GM23338 (cell line): ENCODE results near the gene UVSSA. TPM values are rescaled to one million over a fixed set of nuclear protein-coding genes. Genes with fewer than 3 reads are reported as not detected.

Experiments
- POLR2AphosphoS5 ChIP-seq: IDR thresholded peaks from 2 replicates; pipeline ENCODE4 v1.6.1; 2016; ENCODE audit warnings: antibody characterized with exemption, low read depth
- STAT1 ChIP-seq: IDR thresholded peaks from one replicate; pipeline ENCODE4 v1.6.1; 2016; ENCODE audit warnings: antibody characterized with exemption; ENCODE audit not compliant: unreplicated experiment
- polyA plus RNA-seq: library from polyadenylated mRNA; unstranded; fragments of >200 nt; fragmentation: Nextera tagmentation; extraction: Ambion mirVana; gene quantifications from 2 replicates; pipeline ENCODE4 v1.2.1, GENCODE V29; 2016
- total RNA-seq: library from RNA; depleted of rRNA; stranded (reverse); fragments of >200 nt; shearing (Covaris generic); gene quantifications from 2 replicates; pipeline ENCODE4 v1.2.3, GENCODE V29; 2014
- TF ChIP-seq, protein P1 (sequence below): fragments of 250-450 bp; sonication (Bioruptor Pico); IDR thresholded peaks from 2 replicates; pipeline ENCODE4 v1.5.0; 2020; ENCODE audit warnings: mild to moderate bottlenecking, moderate library complexity
- TF ChIP-seq, protein P2 (sequence below): IDR thresholded peaks from one replicate; pipeline ENCODE4 v1.6.1; 2018; ENCODE audit warnings: antibody characterized with exemption; ENCODE audit not compliant: unreplicated experiment

The UVSSA gene
- total and polyA plus RNA-seq, 2 experiments from 2014 or later = 6.5 to 27.7 TPM

- TF ChIP-seq, protein P1, sequence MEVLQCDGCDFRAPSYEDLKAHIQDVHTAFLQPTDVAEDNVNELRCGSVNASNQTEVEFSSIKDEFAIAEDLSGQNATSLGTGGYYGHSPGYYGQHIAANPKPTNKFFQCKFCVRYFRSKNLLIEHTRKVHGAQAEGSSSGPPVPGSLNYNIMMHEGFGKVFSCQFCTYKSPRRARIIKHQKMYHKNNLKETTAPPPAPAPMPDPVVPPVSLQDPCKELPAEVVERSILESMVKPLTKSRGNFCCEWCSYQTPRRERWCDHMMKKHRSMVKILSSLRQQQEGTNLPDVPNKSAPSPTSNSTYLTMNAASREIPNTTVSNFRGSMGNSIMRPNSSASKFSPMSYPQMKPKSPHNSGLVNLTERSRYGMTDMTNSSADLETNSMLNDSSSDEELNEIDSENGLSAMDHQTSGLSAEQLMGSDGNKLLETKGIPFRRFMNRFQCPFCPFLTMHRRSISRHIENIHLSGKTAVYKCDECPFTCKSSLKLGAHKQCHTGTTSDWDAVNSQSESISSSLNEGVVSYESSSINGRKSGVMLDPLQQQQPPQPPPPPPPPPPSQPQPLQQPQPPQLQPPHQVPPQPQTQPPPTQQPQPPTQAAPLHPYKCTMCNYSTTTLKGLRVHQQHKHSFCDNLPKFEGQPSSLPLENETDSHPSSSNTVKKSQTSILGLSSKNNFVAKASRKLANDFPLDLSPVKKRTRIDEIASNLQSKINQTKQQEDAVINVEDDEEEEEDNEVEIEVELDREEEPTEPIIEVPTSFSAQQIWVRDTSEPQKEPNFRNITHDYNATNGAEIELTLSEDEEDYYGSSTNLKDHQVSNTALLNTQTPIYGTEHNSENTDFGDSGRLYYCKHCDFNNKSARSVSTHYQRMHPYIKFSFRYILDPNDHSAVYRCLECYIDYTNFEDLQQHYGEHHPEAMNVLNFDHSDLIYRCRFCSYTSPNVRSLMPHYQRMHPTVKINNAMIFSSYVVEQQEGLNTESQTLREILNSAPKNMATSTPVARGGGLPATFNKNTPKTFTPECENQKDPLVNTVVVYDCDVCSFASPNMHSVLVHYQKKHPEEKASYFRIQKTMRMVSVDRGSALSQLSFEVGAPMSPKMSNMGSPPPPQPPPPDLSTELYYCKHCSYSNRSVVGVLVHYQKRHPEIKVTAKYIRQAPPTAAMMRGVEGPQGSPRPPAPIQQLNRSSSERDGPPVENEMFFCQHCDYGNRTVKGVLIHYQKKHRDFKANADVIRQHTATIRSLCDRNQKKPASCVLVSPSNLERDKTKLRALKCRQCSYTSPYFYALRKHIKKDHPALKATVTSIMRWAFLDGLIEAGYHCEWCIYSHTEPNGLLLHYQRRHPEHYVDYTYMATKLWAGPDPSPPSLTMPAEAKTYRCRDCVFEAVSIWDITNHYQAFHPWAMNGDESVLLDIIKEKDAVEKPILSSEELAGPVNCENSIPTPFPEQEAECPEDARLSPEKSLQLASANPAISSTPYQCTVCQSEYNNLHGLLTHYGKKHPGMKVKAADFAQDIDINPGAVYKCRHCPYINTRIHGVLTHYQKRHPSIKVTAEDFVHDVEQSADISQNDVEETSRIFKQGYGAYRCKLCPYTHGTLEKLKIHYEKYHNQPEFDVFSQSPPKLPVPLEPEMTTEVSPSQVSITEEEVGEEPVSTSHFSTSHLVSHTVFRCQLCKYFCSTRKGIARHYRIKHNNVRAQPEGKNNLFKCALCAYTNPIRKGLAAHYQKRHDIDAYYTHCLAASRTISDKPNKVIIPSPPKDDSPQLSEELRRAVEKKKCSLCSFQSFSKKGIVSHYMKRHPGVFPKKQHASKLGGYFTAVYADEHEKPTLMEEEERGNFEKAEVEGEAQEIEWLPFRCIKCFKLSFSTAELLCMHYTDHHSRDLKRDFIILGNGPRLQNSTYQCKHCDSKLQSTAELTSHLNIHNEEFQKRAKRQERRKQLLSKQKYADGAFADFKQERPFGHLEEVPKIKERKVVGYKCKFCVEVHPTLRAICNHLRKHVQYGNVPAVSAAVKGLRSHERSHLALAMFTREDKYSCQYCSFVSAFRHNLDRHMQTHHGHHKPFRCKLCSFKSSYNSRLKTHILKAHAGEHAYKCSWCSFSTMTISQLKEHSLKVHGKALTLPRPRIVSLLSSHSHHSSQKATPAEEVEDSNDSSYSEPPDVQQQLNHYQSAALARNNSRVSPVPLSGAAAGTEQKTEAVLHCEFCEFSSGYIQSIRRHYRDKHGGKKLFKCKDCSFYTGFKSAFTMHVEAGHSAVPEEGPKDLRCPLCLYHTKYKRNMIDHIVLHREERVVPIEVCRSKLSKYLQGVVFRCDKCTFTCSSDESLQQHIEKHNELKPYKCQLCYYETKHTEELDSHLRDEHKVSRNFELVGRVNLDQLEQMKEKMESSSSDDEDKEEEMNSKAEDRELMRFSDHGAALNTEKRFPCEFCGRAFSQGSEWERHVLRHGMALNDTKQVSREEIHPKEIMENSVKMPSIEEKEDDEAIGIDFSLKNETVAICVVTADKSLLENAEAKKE = no peak
- TF ChIP-seq STAT1 (no peak), POLR2AphosphoS5 (no peak)
- TF ChIP-seq, protein P2, sequence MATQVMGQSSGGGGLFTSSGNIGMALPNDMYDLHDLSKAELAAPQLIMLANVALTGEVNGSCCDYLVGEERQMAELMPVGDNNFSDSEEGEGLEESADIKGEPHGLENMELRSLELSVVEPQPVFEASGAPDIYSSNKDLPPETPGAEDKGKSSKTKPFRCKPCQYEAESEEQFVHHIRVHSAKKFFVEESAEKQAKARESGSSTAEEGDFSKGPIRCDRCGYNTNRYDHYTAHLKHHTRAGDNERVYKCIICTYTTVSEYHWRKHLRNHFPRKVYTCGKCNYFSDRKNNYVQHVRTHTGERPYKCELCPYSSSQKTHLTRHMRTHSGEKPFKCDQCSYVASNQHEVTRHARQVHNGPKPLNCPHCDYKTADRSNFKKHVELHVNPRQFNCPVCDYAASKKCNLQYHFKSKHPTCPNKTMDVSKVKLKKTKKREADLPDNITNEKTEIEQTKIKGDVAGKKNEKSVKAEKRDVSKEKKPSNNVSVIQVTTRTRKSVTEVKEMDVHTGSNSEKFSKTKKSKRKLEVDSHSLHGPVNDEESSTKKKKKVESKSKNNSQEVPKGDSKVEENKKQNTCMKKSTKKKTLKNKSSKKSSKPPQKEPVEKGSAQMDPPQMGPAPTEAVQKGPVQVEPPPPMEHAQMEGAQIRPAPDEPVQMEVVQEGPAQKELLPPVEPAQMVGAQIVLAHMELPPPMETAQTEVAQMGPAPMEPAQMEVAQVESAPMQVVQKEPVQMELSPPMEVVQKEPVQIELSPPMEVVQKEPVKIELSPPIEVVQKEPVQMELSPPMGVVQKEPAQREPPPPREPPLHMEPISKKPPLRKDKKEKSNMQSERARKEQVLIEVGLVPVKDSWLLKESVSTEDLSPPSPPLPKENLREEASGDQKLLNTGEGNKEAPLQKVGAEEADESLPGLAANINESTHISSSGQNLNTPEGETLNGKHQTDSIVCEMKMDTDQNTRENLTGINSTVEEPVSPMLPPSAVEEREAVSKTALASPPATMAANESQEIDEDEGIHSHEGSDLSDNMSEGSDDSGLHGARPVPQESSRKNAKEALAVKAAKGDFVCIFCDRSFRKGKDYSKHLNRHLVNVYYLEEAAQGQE = no peak
These were observed 19.6 kb downstream of the UVSSA start (continued) for GRCh38 chr4:1366371-1367229.
